Head of caudate nucleus (tissue), 42 donors: ENCODE results near the gene TFEB.

Experiments used
- DNase-seq, 42 donors: peaks; one replicate each; pipeline versions ENCODE4 v3.0.0 to v3.0.0-alpha.2; 2020 to 2021; ENCODE audit warnings: mixed read lengths in 7 of 42
- intact Hi-C: fragments of 100-400 bp; cut with DNase I; formaldehyde crosslinking; loops from one replicate; pipeline ENCODE4 v1.15.0; 2022

Gene TFEB

GRCh38 chr6:41700463-41701347 is 34.7 kb downstream of the TFEB start:
- peak in 30 of 42 donors; percentile 31 to 79 (median 62) for DNase-seq
- intact Hi-C loops = no loop called here

GRCh38 chr6:41699063-41699462 is 36.3 kb downstream of the TFEB start:
- DNase-seq = peak in 1 of 42 donors; percentile 33
- intact Hi-C loops = no loop called here

GRCh38 chr6:41697861-41698781 is 37.3 kb downstream of the TFEB start:
- peak in 1 of 42 donors; percentile 29 for DNase-seq
- intact Hi-C loops = no loop called here

GRCh38 chr6:41696788-41697187 is 38.6 kb downstream of the TFEB start:
- no peak for DNase-seq
- intact Hi-C loops = no loop called here

- intact Hi-C loops = no loop called here
These were observed 39.6 kb downstream of the TFEB start for GRCh38 chr6:41695825-41696224.

GRCh38 chr6:41694815-41695526 is 40.4 kb downstream of the TFEB start:
- intact Hi-C loops = no loop called here
- peak in 3 of 42 donors; percentile 53 to 70 (median 56) for DNase-seq

More at GRCh38 chr6:41695825-41696224, 39.6 kb downstream of the TFEB start:
- peak in 23 of 42 donors; percentile 39 to 78 (median 58) for DNase-seq

GRCh38 chr6:41693281-41694240 is 41.8 kb downstream of the TFEB start:
- intact Hi-C loops = loop anchor here (2.0 kb wide), 1 partner anchor 41 kb away; the partner anchor contains the start of gene TFEB
- peak; percentile 81 to 98 (median 94) for DNase-seq

GRCh38 chr6:41692730-41693129 is 42.7 kb downstream of the TFEB start:
- peak in 2 of 42 donors; percentile 23 to 27 for DNase-seq
- intact Hi-C loops = loop anchor here (2.0 kb wide), 1 partner anchor 42 kb away; the partner anchor contains the start of gene TFEB

- DNase-seq = peak in 1 of 42 donors; percentile 15
- intact Hi-C loops = loop anchor here (2.0 kb wide), 1 partner anchor 43 kb away; the partner anchor contains the start of gene TFEB
These were observed 43.2 kb downstream of the TFEB start for GRCh38 chr6:41692080-41692675.

- intact Hi-C loops = loop anchor here (2.0 kb wide), 1 partner anchor 43 kb away; the partner anchor contains the start of gene TFEB
These were observed 43.9 kb downstream of the TFEB start for GRCh38 chr6:41691426-41692079.

GRCh38 chr6:41690541-41691330 is 44.7 kb downstream of the TFEB start:
- intact Hi-C loops = no loop called here
- DNase-seq = peak in 8 of 42 donors; percentile 3 to 35 (median 16)

More at GRCh38 chr6:41691426-41692079, 43.9 kb downstream of the TFEB start:
- peak in 7 of 42 donors; percentile 2 to 22 (median 5) for DNase-seq

- intact Hi-C loops = loop anchor here (10.0 kb wide), 1 partner anchor 265 kb away; no protein-coding TSS in a partner anchor
- DNase-seq = peak in 11 of 42 donors; percentile 8 to 62 (median 27)
These were observed 46.0 kb downstream of the TFEB start for GRCh38 chr6:41689171-41690008.

GRCh38 chr6:41688256-41688965 is 47.0 kb downstream of the TFEB start:
- intact Hi-C loops = loop anchor here (10.0 kb wide), 1 partner anchor 264 kb away; no protein-coding TSS in a partner anchor
- DNase-seq = peak in 9 of 42 donors; percentile 3 to 42 (median 27)
